ENCODE data around the gene GFAP. TPM values are rescaled to one million over a fixed set of nuclear protein-coding genes. Genes with fewer than 3 reads are reported as not detected.

Gene GFAP
- polyA plus RNA-seq, 3 donors = 1.3 to 8.3 (median 3.4) TPM

- no peak overlapping the region for H3K27ac ChIP-seq (ENCODE audit: low read depth, low read length)
- 48 to 80% (median 67%) methylated on average over 2 of the region's 2 CpGs for WGBS, 3 donors
Observed at GRCh38 chr17:44919411-44919810, 4.1 kb upstream of the GFAP start.

- 95% methylated on average over 2 of the region's 2 CpGs for WGBS, 3 donors
- no peak overlapping the region for H3K27ac ChIP-seq (ENCODE audit: low read depth, low read length)
Observed at GRCh38 chr17:44918006-44918405, 2.7 kb upstream of the GFAP start.

- 86 to 95% (median 93%) methylated on average over 6 of the region's 6 CpGs for WGBS, 3 donors
Observed at GRCh38 chr17:44917456-44917855, 2.2 kb upstream of the GFAP start.

GRCh38 chr17:44916781-44917241, 1.5 kb upstream of the GFAP start:
- WGBS, 3 donors = 56 to 69% (median 64%) methylated on average over 10 of the region's 10 CpGs
- no peak overlapping the region for H3K27ac ChIP-seq (ENCODE audit: low read depth, low read length)

More at GRCh38 chr17:44917456-44917855, 2.2 kb upstream of the GFAP start:
- H3K27ac ChIP-seq (ENCODE audit: low read depth, low read length) = no peak overlapping the region

GRCh38 chr17:44915862-44916780, 821 bp upstream of the GFAP start:
- 57 to 81% (median 79%) methylated on average over 11 of the region's 11 CpGs for WGBS, 3 donors
- no peak overlapping the region for H3K27ac ChIP-seq (ENCODE audit: low read depth, low read length)

DNA sequence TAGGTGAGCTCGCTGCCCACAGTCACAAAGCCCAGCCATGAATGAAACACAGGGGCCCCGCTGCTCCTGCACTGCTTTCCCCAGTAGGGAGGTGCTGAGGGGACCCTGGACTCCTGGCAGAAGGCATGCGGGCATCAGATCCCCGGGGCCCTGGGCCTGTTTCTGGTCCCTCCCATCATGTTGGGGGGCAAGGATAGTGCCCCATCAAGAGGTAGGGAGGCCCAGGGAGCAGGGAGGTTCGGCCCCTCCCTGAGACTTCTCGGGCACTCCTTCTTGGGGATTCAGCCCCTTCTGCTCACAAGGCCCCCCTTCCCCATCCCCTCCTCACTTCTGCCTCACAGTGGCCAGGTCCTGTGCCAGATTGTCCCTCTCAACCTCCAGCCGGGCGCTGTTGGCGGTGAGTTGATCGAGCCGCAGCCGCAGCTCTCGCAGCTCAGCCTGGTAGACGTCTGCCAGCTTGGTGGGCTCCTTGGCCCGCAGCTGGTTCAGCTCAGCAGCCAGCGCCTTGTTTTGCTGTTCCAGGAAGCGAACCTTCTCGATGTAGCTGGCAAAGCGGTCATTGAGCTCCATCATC, 515 bp downstream of the GFAP start:
- H3K27ac ChIP-seq (ENCODE audit: low read depth, low read length) = no peak overlapping the region
- WGBS, 3 donors = 85 to 90% (median 88%) methylated on average over 18 to 19 of the region's 19 CpGs

DNA sequence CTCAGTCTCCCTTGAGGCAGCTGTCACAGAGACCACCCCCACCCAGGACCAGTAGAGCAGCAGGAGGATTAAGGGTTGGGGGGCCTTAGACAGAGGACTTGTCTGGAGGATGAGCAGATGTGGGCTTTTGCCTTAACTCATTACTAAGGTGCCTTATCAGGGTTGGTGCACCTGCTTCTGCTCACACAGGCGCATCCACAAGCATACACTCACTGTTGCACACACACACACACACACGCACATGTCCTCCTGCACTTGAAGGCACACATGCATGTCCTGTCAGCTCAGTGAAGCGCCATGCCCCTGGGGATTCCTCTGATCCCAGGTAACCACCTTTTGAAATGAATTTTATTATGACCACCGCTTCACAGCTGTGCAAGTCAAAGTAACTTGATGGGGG, 1.2 kb downstream of the GFAP start:
- WGBS, 3 donors = 62 to 94% (median 82%) methylated on average over 4 of the region's 4 CpGs

GRCh38 chr17:44913676-44914075, 1.6 kb downstream of the GFAP start:
- H3K27ac ChIP-seq (ENCODE audit: low read depth, low read length) = no peak overlapping the region
- 38 to 56% (median 47%) methylated on average over 5 to 6 of the region's 6 CpGs for WGBS, 3 donors

More for the DNA sequence above, 1.2 kb downstream of the GFAP start:
- H3K27ac ChIP-seq (ENCODE audit: low read depth, low read length) = no peak overlapping the region

DNA sequence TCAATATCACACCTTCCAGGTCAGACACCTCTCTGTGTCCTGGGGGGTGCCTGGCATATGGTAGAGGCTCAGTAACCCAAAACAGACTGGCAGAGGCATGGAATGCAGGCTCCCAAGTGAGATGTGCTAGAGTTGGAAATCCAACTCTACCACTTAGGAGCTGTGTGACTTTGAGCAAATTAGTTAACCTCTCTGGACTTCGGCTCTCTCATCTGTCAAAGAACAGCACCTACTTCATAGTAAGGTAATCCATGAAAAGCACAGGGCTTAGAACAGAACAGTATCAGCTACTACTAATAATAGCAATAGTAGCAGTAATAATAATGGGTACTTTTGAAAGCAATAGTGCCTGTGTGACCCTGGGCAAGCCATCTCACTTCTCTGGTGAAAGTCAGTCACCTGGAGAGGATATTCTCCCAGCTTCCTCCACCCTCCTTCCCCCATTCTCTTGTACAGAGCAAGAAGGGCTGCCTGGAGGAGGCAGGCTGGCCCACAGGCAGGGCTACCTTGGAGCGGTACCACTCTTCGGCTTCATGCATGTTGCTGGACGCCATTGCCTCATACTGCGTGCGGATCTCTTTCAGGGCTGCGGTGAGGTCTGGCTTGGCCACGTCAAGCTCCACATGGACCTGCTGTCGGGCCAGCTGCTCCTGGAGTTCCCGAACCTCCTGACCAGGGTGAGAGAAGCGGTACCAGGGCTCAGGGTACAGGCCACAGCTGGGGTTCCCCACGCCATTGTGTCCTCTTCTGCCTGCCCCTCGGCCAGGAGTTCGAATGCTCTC, 2.3 kb downstream of the GFAP start:
- no peak overlapping the region for H3K27ac ChIP-seq (ENCODE audit: low read depth, low read length)
- 77 to 89% (median 87%) methylated on average over 14 of the region's 14 CpGs for WGBS, 3 donors

GRCh38 chr17:44911133-44912001, 3.9 kb downstream of the GFAP start:
- 11 to 15% (median 11%) methylated on average over 43 to 56 of the region's 56 CpGs for WGBS, 3 donors
- no peak overlapping the region for H3K27ac ChIP-seq (ENCODE audit: low read depth, low read length)

DNA sequence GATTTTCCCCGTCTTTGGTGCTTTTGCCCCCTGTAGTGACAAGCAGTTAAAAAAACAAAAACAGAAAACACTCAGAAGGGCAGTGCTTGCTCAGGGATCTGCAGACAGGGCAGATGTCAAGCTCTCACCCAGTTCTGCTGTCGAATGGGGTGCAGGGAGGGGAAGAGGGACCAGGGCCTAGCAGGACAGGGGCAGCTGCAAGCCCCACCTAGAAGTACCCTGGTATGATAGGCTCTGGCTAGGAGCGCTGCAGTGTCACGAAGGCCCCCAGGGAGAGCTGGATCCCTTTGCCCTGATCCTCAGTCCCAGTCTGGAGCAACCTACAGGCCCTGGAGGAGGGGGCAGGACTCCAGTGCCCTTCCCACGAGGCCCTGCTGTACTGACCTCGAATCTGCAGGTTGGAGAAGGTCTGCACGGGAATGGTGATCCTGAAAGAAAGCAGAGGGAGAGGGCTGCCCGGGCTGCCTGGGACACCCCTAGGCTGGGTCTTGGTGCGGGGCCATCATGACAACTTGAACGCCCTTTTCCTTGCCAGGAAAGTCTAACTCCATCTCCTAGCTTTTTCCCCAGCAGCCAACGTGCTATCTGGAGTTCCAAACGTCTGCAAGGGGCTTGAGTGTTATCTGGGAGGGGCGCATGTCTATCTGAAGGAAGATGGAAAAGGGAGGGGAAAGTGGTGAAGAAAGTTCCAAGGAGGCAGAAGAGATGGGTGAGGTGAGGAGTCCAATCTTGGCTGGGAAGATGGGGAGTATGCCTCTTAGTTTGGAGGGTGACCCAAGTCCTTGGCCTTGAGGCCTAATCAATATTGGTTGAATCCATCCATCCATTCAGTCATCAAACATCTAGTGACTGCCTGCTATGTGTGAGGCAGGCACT, 4.8 kb downstream of the GFAP start:
- H3K27ac ChIP-seq (ENCODE audit: low read depth, low read length) = no peak overlapping the region
- 68 to 83% (median 81%) methylated on average over 13 of the region's 13 CpGs for WGBS, 3 donors

GRCh38 chr17:44909681-44910144, 5.6 kb downstream of the GFAP start:
- no peak overlapping the region for H3K27ac ChIP-seq (ENCODE audit: low read depth, low read length)
- 77 to 81% (median 78%) methylated on average over 11 of the region's 11 CpGs for WGBS, 3 donors

DNA sequence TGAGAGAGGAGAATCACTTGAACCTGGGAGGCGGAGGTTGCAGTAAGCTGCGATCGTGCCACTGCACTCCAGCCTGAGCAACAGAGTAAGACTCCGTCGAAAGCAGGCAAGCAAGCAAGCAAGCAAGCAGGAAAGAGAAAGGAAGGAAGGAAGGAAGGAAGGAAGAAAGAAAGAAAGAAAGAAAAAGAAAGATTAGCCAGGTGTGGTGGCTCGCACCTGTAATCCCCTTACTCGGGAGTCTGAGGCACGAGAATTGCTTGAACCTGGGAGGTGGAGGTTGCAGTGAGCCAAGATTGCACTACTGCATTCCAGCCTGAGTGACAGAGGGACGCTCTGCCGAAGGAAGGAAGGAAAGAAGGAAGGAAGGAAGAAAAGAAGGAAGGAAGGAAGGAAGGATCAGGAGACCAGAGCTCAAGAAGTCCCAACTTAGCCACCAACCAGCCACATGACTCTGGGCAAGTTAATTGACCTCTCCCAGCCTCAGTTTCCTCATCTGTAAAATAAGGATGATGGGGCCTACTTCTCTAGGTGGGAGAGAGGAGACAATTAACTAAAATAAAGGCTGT, 6.5 kb downstream of the GFAP start:
- no peak overlapping the region for H3K27ac ChIP-seq (ENCODE audit: low read depth, low read length)
- WGBS, 3 donors = 75 to 88% (median 79%) methylated on average over 10 of the region's 10 CpGs

- H3K27ac ChIP-seq (ENCODE audit: low read depth, low read length) = no peak overlapping the region
- WGBS, 3 donors = 75 to 85% (median 81%) methylated on average over 11 of the region's 11 CpGs
Observed at GRCh38 chr17:44907729-44908470, 7.4 kb downstream of the GFAP start.

GRCh38 chr17:44906763-44907728, 8.3 kb downstream of the GFAP start:
- 66 to 75% (median 74%) methylated on average over 18 of the region's 18 CpGs for WGBS, 3 donors
- no peak overlapping the region for H3K27ac ChIP-seq (ENCODE audit: low read depth, low read length)

Measured in adipose tissue (tissue), 3 donors.